Gastroesophageal sphincter (tissue), 4 donors: Measurements from ENCODE around the gene CMTM6. TPM values are rescaled to one million over a fixed set of nuclear protein-coding genes. Genes with fewer than 3 reads are reported as not detected.
"Not testable (repeated sequence)": the region's sequence is repeated elsewhere in the genome, so short reads cannot be mapped to it uniquely, and the experiment has no call there.

Source experiments
- ATAC-seq: fragments of 150-250 bp; one replicate; pipeline ENCODE4 v1.9.1; 2016; ENCODE audit warnings: mild to moderate bottlenecking, moderate library complexity
- H3K27ac ChIP-seq, 4 donors: fragments of 200-600 bp; sonication (generic) in 3 of 4; 1 replicate in 3 of 4; 2 replicates in 1 of 4; pipeline ENCODE4 v1.5.1; 2016 to 2019
- H3K27me3 ChIP-seq: fragments of 200-600 bp; sonication (generic); one replicate; pipeline ENCODE4 v1.5.1; 2019
- H3K36me3 ChIP-seq, 2 donors: fragments of 200-600 bp; sonication (generic); one replicate each; pipeline ENCODE4 v1.5.1; 2019; ENCODE audit warnings: control low read depth in 1 of 2
- H3K4me1 ChIP-seq, 3 donors: fragments of 200-600 bp; sonication (generic); 1 replicate in 2 of 3; 2 replicates in 1 of 3; pipeline ENCODE4 v1.5.1; 2016 to 2019; ENCODE audit warnings: control low read depth in 2 of 3
- H3K4me3 ChIP-seq, 2 donors: fragments of 200-600 bp; sonication (generic); one replicate each; pipeline ENCODE4 v1.5.1; 2019; ENCODE audit warnings: mild to moderate bottlenecking in 1 of 2, moderate library complexity in 1 of 2
- H3K9me3 ChIP-seq, 3 donors: fragments of 200-600 bp; sonication (generic); one replicate each; pipeline ENCODE4 v1.5.1; 2017 to 2019; ENCODE audit warnings: control low read depth in 2 of 3
- EP300 ChIP-seq: sonication (generic); formaldehyde crosslinking; IDR thresholded peaks from one replicate; pipeline ENCODE4 v1.6.1; 2017; ENCODE audit warnings: antibody characterized with exemption, mild to moderate bottlenecking
- POLR2A ChIP-seq, 2 donors: fragments of 450-650 bp; IDR thresholded peaks; one replicate each; pipeline ENCODE4 v1.6.1; 2017; ENCODE audit warnings: antibody characterized with exemption in 2 of 2, mild to moderate bottlenecking in 2 of 2, moderate library complexity in 1 of 2
- POLR2AphosphoS5 ChIP-seq: sonication (generic); formaldehyde crosslinking; IDR thresholded peaks from one replicate; pipeline ENCODE4 v1.6.1; 2017; ENCODE audit warnings: antibody characterized with exemption
- whole genome bisulfite sequencing, 2 donors: methylation state at CpG; one replicate each; pipeline ENCODE4 v1.1.5; 2018; ENCODE audit warnings: low coverage in 1 of 2; 5-methylcytosine and 5-hydroxymethylcytosine counted together
- total RNA-seq, 4 donors: library from RNA; depleted of rRNA; stranded (reverse); fragments of >200 nt; gene quantifications; one replicate each; pipeline ENCODE4 v1.1.0, GENCODE V29; 2016
- TF ChIP-seq, protein P1 (sequence below), 4 experiments: fragments of 200-600 bp in 2 of 4; fragments of 450-650 bp in 2 of 4; sonication (generic) in 1 of 4; IDR thresholded peaks; one replicate each; pipeline ENCODE4 v1.5.1; 2017 to 2019; ENCODE audit warnings: antibody characterized with exemption in 4 of 4, mild to moderate bottlenecking in 2 of 4, moderate library complexity in 2 of 4

CMTM6 gene
- total RNA-seq, 4 donors from 2014 or later: 38.8 to 64.0 (median 55.5) TPM

GRCh38 chr3:32525720-32526119, 23.1 kb upstream of the CMTM6 start:
- Histone ChIP-seq H3K27ac (no peak overlapping the region), H3K36me3 (peaks cover 4 to 78% of the 10 kb centered on the region in 2 donors), H3K4me3 (no peak overlapping the region), H3K9me3 (no peaks in the 10 kb centered on the region), H3K27me3 (no peaks in the 10 kb centered on the region), H3K4me1 (no peaks in the 10 kb centered on the region)
- ATAC-seq: no peak
- TF ChIP-seq POLR2A (IDR thresholded peaks at IDR 0.05) (no peak), POLR2AphosphoS5 (no peak), EP300 (no peak)
- TF ChIP-seq, protein P1, sequence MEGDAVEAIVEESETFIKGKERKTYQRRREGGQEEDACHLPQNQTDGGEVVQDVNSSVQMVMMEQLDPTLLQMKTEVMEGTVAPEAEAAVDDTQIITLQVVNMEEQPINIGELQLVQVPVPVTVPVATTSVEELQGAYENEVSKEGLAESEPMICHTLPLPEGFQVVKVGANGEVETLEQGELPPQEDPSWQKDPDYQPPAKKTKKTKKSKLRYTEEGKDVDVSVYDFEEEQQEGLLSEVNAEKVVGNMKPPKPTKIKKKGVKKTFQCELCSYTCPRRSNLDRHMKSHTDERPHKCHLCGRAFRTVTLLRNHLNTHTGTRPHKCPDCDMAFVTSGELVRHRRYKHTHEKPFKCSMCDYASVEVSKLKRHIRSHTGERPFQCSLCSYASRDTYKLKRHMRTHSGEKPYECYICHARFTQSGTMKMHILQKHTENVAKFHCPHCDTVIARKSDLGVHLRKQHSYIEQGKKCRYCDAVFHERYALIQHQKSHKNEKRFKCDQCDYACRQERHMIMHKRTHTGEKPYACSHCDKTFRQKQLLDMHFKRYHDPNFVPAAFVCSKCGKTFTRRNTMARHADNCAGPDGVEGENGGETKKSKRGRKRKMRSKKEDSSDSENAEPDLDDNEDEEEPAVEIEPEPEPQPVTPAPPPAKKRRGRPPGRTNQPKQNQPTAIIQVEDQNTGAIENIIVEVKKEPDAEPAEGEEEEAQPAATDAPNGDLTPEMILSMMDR (IDR thresholded peaks at IDR 0.05): no peak

DNA sequence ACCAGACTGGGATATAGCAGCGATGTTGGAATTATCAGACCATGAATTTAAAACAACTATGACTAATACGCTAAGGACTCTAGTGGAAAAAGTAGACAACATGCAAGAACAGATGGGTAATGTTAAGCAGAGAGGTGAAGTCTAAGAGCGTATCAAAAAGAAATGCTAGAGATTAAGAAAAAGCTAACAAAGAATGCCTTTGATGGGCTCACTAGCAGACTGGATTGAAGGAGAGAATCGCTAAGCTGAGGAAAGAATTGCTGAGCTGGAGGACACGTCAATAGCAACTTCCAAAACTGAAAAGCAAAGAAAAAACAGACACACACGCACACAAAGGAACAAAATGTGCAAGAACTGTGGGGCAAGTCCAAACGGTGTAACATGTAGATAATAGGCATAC, 20.0 kb upstream of the CMTM6 start:
- TF ChIP-seq POLR2A (IDR thresholded peaks at IDR 0.05): no peak
- no peak for TF ChIP-seq POLR2AphosphoS5
- TF ChIP-seq, protein P1 (IDR thresholded peaks at IDR 0.05): no peak
- no peak for TF ChIP-seq EP300
- WGBS, 2 donors: 35 to 39% methylated on average over 7 of the region's 7 CpGs
- Histone ChIP-seq H3K4me3 (no peak overlapping the region), H3K27ac (no peak overlapping the region), H3K4me1 (no peaks in the 10 kb centered on the region), H3K36me3 (peaks cover 4 to 48% of the 10 kb centered on the region in 2 donors), H3K27me3 (no peaks in the 10 kb centered on the region), H3K9me3 (no peaks in the 10 kb centered on the region)
- no peak for ATAC-seq

- not testable (repeated sequence) for H3K4me3 ChIP-seq, H3K9me3 ChIP-seq, H3K27ac ChIP-seq, ATAC-seq, H3K27me3 ChIP-seq, H3K4me1 ChIP-seq
- 94% methylated on average over 5 of the region's 5 CpGs; no CpG with 5 or more reads in 1 of the 2 donors for WGBS, 2 donors
- peaks cover 0 to 15% of the 10 kb centered on the region in 2 donors for H3K36me3 ChIP-seq
Observed at GRCh38 chr3:32518921-32519320, 16.3 kb upstream of the CMTM6 start.

DNA sequence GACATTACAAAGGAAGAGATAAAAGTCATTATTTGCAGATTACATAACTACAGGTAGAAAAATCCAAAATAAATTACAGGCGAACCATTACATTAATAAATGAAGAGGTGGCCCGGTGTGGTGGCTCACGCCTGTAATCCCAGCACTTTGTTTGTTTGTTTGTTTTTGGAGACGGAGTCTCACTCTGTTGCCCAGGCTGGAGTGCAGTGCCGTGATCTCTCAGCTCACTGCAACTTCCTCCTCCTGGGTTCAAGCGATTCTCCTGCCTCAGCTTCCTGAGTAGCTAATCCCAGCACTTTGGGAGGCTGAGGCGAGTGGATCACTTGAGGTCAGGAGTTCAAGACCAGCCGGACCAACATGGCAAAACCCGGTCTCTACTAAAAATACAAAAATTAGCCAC, 14.1 kb upstream of the CMTM6 start:
- not testable (repeated sequence) for H3K4me1 ChIP-seq, H3K36me3 ChIP-seq, H3K4me3 ChIP-seq, ATAC-seq, H3K9me3 ChIP-seq, H3K27ac ChIP-seq, H3K27me3 ChIP-seq
- 83 to 91% methylated on average over 3 to 7 of the region's 9 CpGs for WGBS, 2 donors

- no peak for TF ChIP-seq POLR2AphosphoS5
- no peak for TF ChIP-seq EP300
- no peak for TF ChIP-seq POLR2A (IDR thresholded peaks at IDR 0.05)
- TF ChIP-seq, protein P1 (IDR thresholded peaks at IDR 0.05): no peak
- Histone ChIP-seq H3K36me3 (no peaks in the 10 kb centered on the region), H3K27me3 (no peaks in the 10 kb centered on the region), H3K4me3 (no peak overlapping the region), H3K4me1 (no peaks in the 10 kb centered on the region), H3K9me3 (no peaks in the 10 kb centered on the region), H3K27ac (no peak overlapping the region)
- no peak for ATAC-seq
- WGBS, 2 donors: 61 to 75% methylated on average over 2 of the region's 2 CpGs
Observed at GRCh38 chr3:32511005-32511404, 8.4 kb upstream of the CMTM6 start.

- peak; percentile 78 for ATAC-seq
- Histone ChIP-seq H3K27ac (no peak overlapping the region), H3K4me3 (no peak overlapping the region), H3K4me1 (no peaks in the 10 kb centered on the region), H3K27me3 (no peaks in the 10 kb centered on the region), H3K36me3 (no peaks in the 10 kb centered on the region), H3K9me3 (no peaks in the 10 kb centered on the region)
- 25 to 40% methylated on average over 2 to 3 of the region's 3 CpGs for WGBS, 2 donors
- TF ChIP-seq POLR2A (IDR thresholded peaks at IDR 0.05): no peak
- TF ChIP-seq, protein P1 (IDR thresholded peaks at IDR 0.05): peak; percentile 33 to 82 (median 74)
Observed at GRCh38 chr3:32510075-32510724, 7.5 kb upstream of the CMTM6 start.
